HEK293 (cell line): ENCODE data around the gene COL11A2.

Experiments
- CTCF ChIA-PET: fragments of 350-600 bp; formaldehyde crosslinking; extraction: SDS; loops from one replicate; lab custom pipeline; 2021; ENCODE audit warnings: antibody characterized with exemption; lab: Yijun Ruan, JAX
- POLR2A ChIA-PET: fragments of 300-600 bp; formaldehyde crosslinking; extraction: SDS; loops from one replicate; lab custom pipeline; 2020; ENCODE audit warnings: antibody characterized with exemption, inconsistent platforms; lab: Yijun Ruan, JAX
- H3K27ac ChIP-seq: fragments of 200-500 bp; sonication (Bioruptor generic); 2 replicates; pipeline ENCODE4 v1.5.1; 2014; ENCODE audit warnings: low read depth, low read length, control low read depth, inconsistent platforms; ENCODE audit errors: extremely low read depth
- H3K36me3 ChIP-seq, 2 experiments: fragments of 200-500 bp in 1 of 2; sonication (Bioruptor generic) in 1 of 2; 1 replicate in 1 of 2; 2 replicates in 1 of 2; pipeline ENCODE4 v1.5.1; 2014 to 2017; ENCODE audit warnings: inconsistent platforms in 2 of 2, low read length in 2 of 2; ENCODE audit not compliant: control insufficient read depth in 2 of 2, insufficient read depth in 1 of 2
- H3K4me1 ChIP-seq: fragments of 200-500 bp; sonication (Bioruptor generic); 2 replicates; pipeline ENCODE4 v1.5.1; 2014; ENCODE audit warnings: mild to moderate bottlenecking, low read length, inconsistent platforms; ENCODE audit not compliant: control insufficient read depth, insufficient read depth
- H3K4me3 ChIP-seq: 2 replicates; pipeline ENCODE4 v1.5.1; 2011; ENCODE audit warnings: low read depth, mild to moderate bottlenecking, control low read depth, low read length, moderate library complexity
- H3K9me3 ChIP-seq: fragments of 200-500 bp; sonication (Bioruptor generic); 2 replicates; pipeline ENCODE4 v1.5.1; 2014; ENCODE audit warnings: low read depth, low read length, inconsistent platforms; ENCODE audit not compliant: control insufficient read depth, insufficient read depth
- CTCF ChIP-seq: fragments of 450-650 bp; formaldehyde crosslinking; IDR thresholded peaks from 2 replicates; pipeline ENCODE4 v1.5.1; 2016; ENCODE audit warnings: missing biosample characterization, missing genetic modification characterization
- GFI1B ChIP-seq: fragments of 450-650 bp; formaldehyde crosslinking; IDR thresholded peaks from 2 replicates; pipeline ENCODE4 v1.5.1; 2016; ENCODE audit warnings: missing biosample characterization, missing genetic modification characterization
- IKZF3 ChIP-seq: fragments of 450-650 bp; IDR thresholded peaks from 2 replicates; pipeline ENCODE4 v1.5.0; 2018; ENCODE audit warnings: missing biosample characterization, mild to moderate bottlenecking, missing genetic modification characterization, moderate library complexity
- OSR2 ChIP-seq: fragments of 450-650 bp; formaldehyde crosslinking; IDR thresholded peaks from 2 replicates; pipeline ENCODE4 v1.5.1; 2016; ENCODE audit warnings: missing biosample characterization, missing genetic modification characterization
- ZBTB1 ChIP-seq: fragments of 450-650 bp; formaldehyde crosslinking; IDR thresholded peaks from 2 replicates; pipeline ENCODE4 v1.5.1; 2016; ENCODE audit warnings: missing biosample characterization, missing genetic modification characterization
- ZFP41 ChIP-seq: fragments of 450-650 bp; formaldehyde crosslinking; IDR thresholded peaks from 2 replicates; pipeline ENCODE4 v1.5.1; 2016; ENCODE audit warnings: missing biosample characterization, missing genetic modification characterization, borderline replicate concordance
- ZNF114 ChIP-seq: fragments of 450-650 bp; formaldehyde crosslinking; IDR thresholded peaks from 2 replicates; pipeline ENCODE4 v1.5.0; 2017; ENCODE audit warnings: missing biosample characterization, missing genetic modification characterization
- ZNF132 ChIP-seq: fragments of 450-650 bp; formaldehyde crosslinking; IDR thresholded peaks from 2 replicates; pipeline ENCODE4 v1.5.1; 2017; ENCODE audit warnings: missing biosample characterization, missing genetic modification characterization, borderline replicate concordance
- ZNF157 ChIP-seq: fragments of 450-650 bp; formaldehyde crosslinking; IDR thresholded peaks from 2 replicates; pipeline ENCODE4 v1.5.1; 2016; ENCODE audit warnings: missing biosample characterization, missing genetic modification characterization
- ZNF335 ChIP-seq: fragments of 450-650 bp; formaldehyde crosslinking; conservative IDR thresholded peaks from 2 replicates; pipeline ENCODE4 v1.5.1; 2016; ENCODE audit warnings: missing biosample characterization, missing genetic modification characterization
- ZNF354C ChIP-seq: fragments of 450-650 bp; formaldehyde crosslinking; IDR thresholded peaks from 2 replicates; pipeline ENCODE4 v1.5.1; 2016; ENCODE audit warnings: missing biosample characterization, missing genetic modification characterization, low read depth, borderline replicate concordance
- ZNF391 ChIP-seq: fragments of 450-650 bp; formaldehyde crosslinking; IDR thresholded peaks from 2 replicates; pipeline ENCODE4 v1.5.1; 2016; ENCODE audit warnings: low read depth, missing biosample characterization, missing genetic modification characterization, borderline replicate concordance
- ZNF398 ChIP-seq: fragments of 450-650 bp; formaldehyde crosslinking; IDR thresholded peaks from 2 replicates; pipeline ENCODE4 v1.5.1; 2017; ENCODE audit warnings: missing biosample characterization, missing genetic modification characterization
- ZNF555 ChIP-seq: fragments of 450-650 bp; formaldehyde crosslinking; conservative IDR thresholded peaks from 2 replicates; pipeline ENCODE4 v1.5.1; 2017; ENCODE audit warnings: missing biosample characterization, mild to moderate bottlenecking, missing genetic modification characterization, inconsistent platforms
- ZNF558 ChIP-seq: fragments of 450-650 bp; formaldehyde crosslinking; IDR thresholded peaks from 2 replicates; pipeline ENCODE4 v1.5.1; 2016; ENCODE audit warnings: missing biosample characterization, missing genetic modification characterization
- ZNF596 ChIP-seq: fragments of 450-650 bp; IDR thresholded peaks from 2 replicates; pipeline ENCODE4 v1.5.0; 2018; ENCODE audit warnings: missing biosample characterization, mild to moderate bottlenecking, missing genetic modification characterization, moderate library complexity
- ZNF639 ChIP-seq: fragments of 450-650 bp; formaldehyde crosslinking; IDR thresholded peaks from 2 replicates; pipeline ENCODE4 v1.5.1; 2016; ENCODE audit warnings: missing biosample characterization, missing genetic modification characterization
- ZNF677 ChIP-seq: fragments of 450-650 bp; IDR thresholded peaks from 2 replicates; pipeline ENCODE4 v1.5.0; 2018; ENCODE audit warnings: missing biosample characterization, mild to moderate bottlenecking, missing genetic modification characterization, moderate library complexity
- ZNF792 ChIP-seq: fragments of 450-650 bp; formaldehyde crosslinking; IDR thresholded peaks from 2 replicates; pipeline ENCODE4 v1.5.1; 2016; ENCODE audit warnings: missing biosample characterization, missing genetic modification characterization
- ZNF830 ChIP-seq: fragments of 450-650 bp; IDR thresholded peaks from 2 replicates; pipeline ENCODE4 v1.5.0; 2018; ENCODE audit warnings: missing biosample characterization, missing genetic modification characterization, low read depth, mild to moderate bottlenecking, moderate library complexity
- ZXDB ChIP-seq: fragments of 450-650 bp; formaldehyde crosslinking; IDR thresholded peaks from 2 replicates; pipeline ENCODE4 v1.5.1; 2016; ENCODE audit warnings: missing biosample characterization, missing genetic modification characterization
- TF ChIP-seq, protein P1 (sequence below): fragments of 450-650 bp; formaldehyde crosslinking; IDR thresholded peaks from 2 replicates; pipeline ENCODE4 v1.5.1; 2016; ENCODE audit warnings: missing biosample characterization, missing genetic modification characterization

The COL11A2 gene

GRCh38 chr6:33198853-33199436, 6.7 kb upstream of the COL11A2 start (continued):
- TF ChIP-seq ZNF354C (tag by site-specific recombination) (no peak), IKZF3 (tag by site-specific recombination) (0 out of 2 replicates have a peak, but pooled peaks have one; percentile 26), ZNF555 (no peak), ZNF335 (tag by site-specific recombination) (0 out of 2 replicates have a peak, but pooled peaks have one; percentile 18), ZNF132 (tag by site-specific recombination) (no peak), ZNF830 (tag by site-specific recombination) (no peak), OSR2 (tag by site-specific recombination) (no peak)

- ChIA-PET CTCF (interaction anchor here (0.6 to 2.6 kb wide), 31 partner anchors 9 to 214 kb away, joined by 3 to 16 read pairs (median 4); partner anchors contain the start of genes RING1, RPS18 and VPS52), POLR2A (interaction anchor here (1.0 to 1.4 kb wide), 3 partner anchors 38 to 118 kb away, joined by 4 to 7 read pairs (median 6); no protein-coding TSS in a partner anchor)
- peak overlapping the region; percentile 37; the same call in 1 of the 2 replicates for H3K27ac ChIP-seq
- peaks cover 16 to 59% of the 10 kb centered on the region in 2 experiments; a peak in 2 of 3 replicates for H3K36me3 ChIP-seq
- TF ChIP-seq ZNF558 (tag by site-specific recombination) (no peak), IKZF3 (tag by site-specific recombination) (0 out of 2 replicates have a peak, but pooled peaks have one; percentile 25), ZNF677 (no peak), ZNF792 (tag by site-specific recombination) (no peak), ZNF398 (tag by site-specific recombination) (no peak)
- peaks cover 16% of the 10 kb centered on the region for H3K4me1 ChIP-seq
- no peaks in the 10 kb centered on the region for H3K9me3 ChIP-seq
- H3K4me3 ChIP-seq: no peak overlapping the region
Observed at GRCh38 chr6:33198159-33198852, 6.0 kb upstream of the COL11A2 start.

- peaks cover 16 to 51% of the 10 kb centered on the region in 2 experiments; a peak in 2 of 3 replicates for H3K36me3 ChIP-seq
- peaks cover 19% of the 10 kb centered on the region for H3K4me1 ChIP-seq
- H3K4me3 ChIP-seq: no peak overlapping the region
- no peaks in the 10 kb centered on the region for H3K9me3 ChIP-seq
- ChIA-PET CTCF (interaction anchor here (0.6 to 2.6 kb wide), 43 partner anchors 8 to 213 kb away, joined by 3 to 16 read pairs (median 4); partner anchors contain the start of genes HLA-DOA, RING1, RPS18 and VPS52), POLR2A (interaction anchor here (0.8 to 1.4 kb wide), 6 partner anchors 11 to 117 kb away, joined by 3 to 7 read pairs (median 4); partner anchors contain the start of gene RING1)
- peak overlapping the region; percentile 37; the same call in 1 of the 2 replicates for H3K27ac ChIP-seq
- TF ChIP-seq ZNF157: no peak
- no peak for TF ChIP-seq ZNF596
- TF ChIP-seq ZXDB (tag by site-specific recombination): peak; percentile 99
- no peak for TF ChIP-seq ZNF639 (tag by site-specific recombination)
- no peak for TF ChIP-seq ZFP41 (tag by site-specific recombination)
- no peak for TF ChIP-seq ZNF391 (tag by site-specific recombination)
- TF ChIP-seq, protein P1, sequence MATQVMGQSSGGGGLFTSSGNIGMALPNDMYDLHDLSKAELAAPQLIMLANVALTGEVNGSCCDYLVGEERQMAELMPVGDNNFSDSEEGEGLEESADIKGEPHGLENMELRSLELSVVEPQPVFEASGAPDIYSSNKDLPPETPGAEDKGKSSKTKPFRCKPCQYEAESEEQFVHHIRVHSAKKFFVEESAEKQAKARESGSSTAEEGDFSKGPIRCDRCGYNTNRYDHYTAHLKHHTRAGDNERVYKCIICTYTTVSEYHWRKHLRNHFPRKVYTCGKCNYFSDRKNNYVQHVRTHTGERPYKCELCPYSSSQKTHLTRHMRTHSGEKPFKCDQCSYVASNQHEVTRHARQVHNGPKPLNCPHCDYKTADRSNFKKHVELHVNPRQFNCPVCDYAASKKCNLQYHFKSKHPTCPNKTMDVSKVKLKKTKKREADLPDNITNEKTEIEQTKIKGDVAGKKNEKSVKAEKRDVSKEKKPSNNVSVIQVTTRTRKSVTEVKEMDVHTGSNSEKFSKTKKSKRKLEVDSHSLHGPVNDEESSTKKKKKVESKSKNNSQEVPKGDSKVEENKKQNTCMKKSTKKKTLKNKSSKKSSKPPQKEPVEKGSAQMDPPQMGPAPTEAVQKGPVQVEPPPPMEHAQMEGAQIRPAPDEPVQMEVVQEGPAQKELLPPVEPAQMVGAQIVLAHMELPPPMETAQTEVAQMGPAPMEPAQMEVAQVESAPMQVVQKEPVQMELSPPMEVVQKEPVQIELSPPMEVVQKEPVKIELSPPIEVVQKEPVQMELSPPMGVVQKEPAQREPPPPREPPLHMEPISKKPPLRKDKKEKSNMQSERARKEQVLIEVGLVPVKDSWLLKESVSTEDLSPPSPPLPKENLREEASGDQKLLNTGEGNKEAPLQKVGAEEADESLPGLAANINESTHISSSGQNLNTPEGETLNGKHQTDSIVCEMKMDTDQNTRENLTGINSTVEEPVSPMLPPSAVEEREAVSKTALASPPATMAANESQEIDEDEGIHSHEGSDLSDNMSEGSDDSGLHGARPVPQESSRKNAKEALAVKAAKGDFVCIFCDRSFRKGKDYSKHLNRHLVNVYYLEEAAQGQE (tag by site-specific recombination): no peak
- no peak for TF ChIP-seq ZNF114 (tag by site-specific recombination)
- TF ChIP-seq ZBTB1: no peak
- TF ChIP-seq GFI1B (tag by site-specific recombination): no peak
- TF ChIP-seq CTCF: peak; percentile 78
Observed at GRCh38 chr6:33197431-33198048, 5.3 kb upstream of the COL11A2 start.
